Liver (tissue), 9 donors: ENCODE results near the gene DDO. TPM values are rescaled to one million over a fixed set of nuclear protein-coding genes. Genes with fewer than 3 reads are reported as not detected.

Experiments
- DNase-seq: peaks from one replicate; pipeline ENCODE4 v3.0.0-alpha.2; 2017; ENCODE audit warnings: low spot score
- H3K27ac ChIP-seq, 2 donors: one replicate each; pipeline ENCODE4 v1.7.0; 2013; ENCODE audit warnings: inconsistent platforms in 2 of 2, low read length in 2 of 2, control low read depth in 1 of 2, low read depth in 1 of 2, mild to moderate bottlenecking in 1 of 2
- H3K27me3 ChIP-seq, 4 donors: one replicate each; pipeline versions ENCODE4 v1.6.1 to v1.7.0; 2013; ENCODE audit warnings: low read length in 3 of 4, inconsistent platforms in 1 of 4, mild to moderate bottlenecking in 1 of 4, moderate library complexity in 1 of 4; ENCODE audit not compliant: control insufficient read depth in 4 of 4, insufficient read depth in 4 of 4
- H3K36me3 ChIP-seq, 4 donors: one replicate each; pipeline versions ENCODE4 v1.6.1 to v1.7.0; 2013; ENCODE audit warnings: low read length in 3 of 4, mild to moderate bottlenecking in 3 of 4, low read depth in 1 of 4, moderate library complexity in 1 of 4; ENCODE audit not compliant: control insufficient read depth in 4 of 4, insufficient read depth in 3 of 4
- H3K4me1 ChIP-seq, 4 donors: one replicate each; pipeline versions ENCODE4 v1.6.1 to v1.7.0; 2013; ENCODE audit warnings: low read length in 3 of 4, mild to moderate bottlenecking in 3 of 4, moderate library complexity in 1 of 4; ENCODE audit not compliant: control insufficient read depth in 4 of 4, insufficient read depth in 4 of 4
- H3K4me3 ChIP-seq, 3 donors: one replicate each; pipeline versions ENCODE4 v1.6.1 to v1.7.0; 2013; ENCODE audit warnings: low read length in 3 of 3, control low read depth in 1 of 3, low read depth in 1 of 3, mild to moderate bottlenecking in 1 of 3
- H3K9ac ChIP-seq, 2 donors: one replicate each; pipeline ENCODE4 v1.7.0; 2013; ENCODE audit warnings: low read length in 2 of 2, mild to moderate bottlenecking in 2 of 2, moderate library complexity in 2 of 2, control low read depth in 1 of 2, low read depth in 1 of 2
- H3K9me3 ChIP-seq, 4 donors: one replicate each; pipeline versions ENCODE4 v1.6.1 to v1.7.0; 2013; ENCODE audit warnings: low read length in 3 of 4; ENCODE audit not compliant: control insufficient read depth in 4 of 4
- CTCF ChIP-seq: fragments of 150-350 bp; IDR thresholded peaks from 2 replicates; pipeline ENCODE4 v1.5.1; 2017; ENCODE audit warnings: improper control_type of control experiment, low read depth, low read length; ENCODE audit not compliant: missing input control
- GABPA ChIP-seq, 2 donors: IDR thresholded peaks in 1 of 2; conservative IDR thresholded peaks in 1 of 2; 2 replicates each; pipeline ENCODE4 v1.6.1; 2016; ENCODE audit warnings: antibody characterized with exemption in 2 of 2, mild to moderate bottlenecking in 1 of 2, moderate library complexity in 1 of 2
- HNF4G ChIP-seq: IDR thresholded peaks from 2 replicates; pipeline ENCODE4 v1.6.1; 2016; ENCODE audit warnings: antibody characterized with exemption
- JUND ChIP-seq, 2 donors: IDR thresholded peaks; 2 replicates each; pipeline ENCODE4 v1.6.1; 2016; ENCODE audit warnings: antibody characterized with exemption in 2 of 2
- NR2F2 ChIP-seq: IDR thresholded peaks from 2 replicates; pipeline ENCODE4 v1.6.1; 2016; ENCODE audit warnings: antibody characterized with exemption
- REST ChIP-seq: IDR thresholded peaks from 2 replicates; pipeline ENCODE4 v1.6.1; 2016; ENCODE audit warnings: antibody characterized with exemption, mild to moderate bottlenecking
- RXRA ChIP-seq, 2 donors: IDR thresholded peaks; 2 replicates each; pipeline ENCODE4 v1.6.1; 2017 to 2018; ENCODE audit warnings: antibody characterized with exemption in 2 of 2, mild to moderate bottlenecking in 1 of 2
- YY1 ChIP-seq: IDR thresholded peaks from 2 replicates; pipeline ENCODE4 v1.6.1; 2016; ENCODE audit warnings: antibody characterized with exemption, mild to moderate bottlenecking
- ZBTB33 ChIP-seq: IDR thresholded peaks from 2 replicates; pipeline ENCODE4 v1.6.1; 2016; ENCODE audit warnings: antibody characterized with exemption
- WGBS: extraction: QIAGEN DNeasy Blood & Tissue Kit; methylation state at CpG from one replicate; pipeline ENCODE4 v1.1.7; 2013; 5-methylcytosine and 5-hydroxymethylcytosine counted together
- polyA plus RNA-seq, 2 donors: library from polyadenylated mRNA; stranded (reverse) in 1 of 2; unstranded in 1 of 2; fragments of 200-250 nt in 1 of 2; fragments of >200 nt in 1 of 2; fragmentation: Nextera tagmentation in 1 of 2; extraction: Ambion mirVana in 1 of 2; gene quantifications; one replicate each; pipeline versions ENCODE4 v1.2.1 to v1.2.3, GENCODE V29; 2013 to 2015
- total RNA-seq, 2 donors: library from RNA; depleted of rRNA; stranded (reverse); fragments of >200 nt; gene quantifications; one replicate each; pipeline ENCODE4 v1.2.3, GENCODE V29; 2014
- donor health status: healthy.
- donor health status: healthy.
- donor health status: healthy.
- donor health status: healthy.
- donor health status: healthy.

The DDO gene
- total and polyA plus RNA-seq, 4 donors: 4.9 to 11.1 (median 7.0) TPM

- TF ChIP-seq REST (no peak), NR2F2 (no peak)
Observed at GRCh38 chr6:110439356-110439755, 24.0 kb upstream of the DDO start (continued).

GRCh38 chr6:110434961-110435602 lies 19.7 kb upstream of the DDO start:
- Histone ChIP-seq H3K27ac (no peak overlapping the region), H3K36me3 (no peaks in the 10 kb centered on the region), H3K9me3 (no peaks in the 10 kb centered on the region), H3K4me1 (peaks cover 1 to 17% (median 8%) of the 10 kb centered on the region in 4 donors), H3K27me3 (no peaks in the 10 kb centered on the region), H3K9ac (no peak overlapping the region), H3K4me3 (no peak overlapping the region)
- DNase-seq: no peak
- TF ChIP-seq JUND (IDR thresholded peaks at IDR 0.05) (no peak), RXRA (IDR thresholded peaks at IDR 0.05) (no peak), NR2F2 (no peak), GABPA (IDR thresholded peaks at IDR 0.05 in 1 of 2, conservative IDR thresholded peaks at IDR 0.05 in 1 of 2) (no peak), HNF4G (no peak), YY1 (no peak)
- 93% methylated on average over 7 of the region's 7 CpGs for WGBS

- peak; percentile 38 for TF ChIP-seq YY1
- TF ChIP-seq CTCF: no peak
- TF ChIP-seq ZBTB33: no peak
- Histone ChIP-seq H3K27me3 (no peaks in the 10 kb centered on the region), H3K36me3 (no peaks in the 10 kb centered on the region), H3K4me3 (no peak overlapping the region), H3K4me1 (peaks cover 1 to 17% (median 8%) of the 10 kb centered on the region in 4 donors), H3K27ac (no peak overlapping the region), H3K9ac (no peak overlapping the region), H3K9me3 (no peaks in the 10 kb centered on the region)
- WGBS: 53% methylated on average over 3 of the region's 3 CpGs
- no peak for DNase-seq
Observed at GRCh38 chr6:110432285-110432900, 17.0 kb upstream of the DDO start.
